Activated B cell treated with CpG ODN at 0.5 μM for 24 hours (primary cell): ENCODE data around the gene NWD2. TPM values are rescaled to one million over a fixed set of nuclear protein-coding genes. Genes with fewer than 3 reads are reported as not detected.

Experiments
- ATAC-seq: fragments of 200-7000 bp; cut with Tn5 transposase; one replicate; pipeline ENCODE4 v1.10.0; 2021; ENCODE audit warnings: low read depth, mild to moderate bottlenecking, moderate library complexity
- CTCF ChIA-PET: fragments of 350-600 bp; sonication (Branson Sonifier 250); formaldehyde crosslinking; loops from one replicate; lab custom pipeline; 2021; ENCODE audit warnings: antibody characterized with exemption; lab: Charles Lee
- POLR2A ChIA-PET: fragments of 350-600 bp; sonication (Branson Sonifier 250); formaldehyde crosslinking; loops from one replicate; lab custom pipeline; 2021; ENCODE audit warnings: antibody characterized with exemption; lab: Charles Lee
- DNase-seq: peaks from one replicate; pipeline ENCODE4 v3.0.0; 2022
- H3K27ac Mint-ChIP-seq: one replicate; pipeline ENCODE4 v1.8.0; 2020; ENCODE audit warnings: mixed read lengths
- H3K27me3 Mint-ChIP-seq: one replicate; pipeline ENCODE4 v1.8.0; 2021; ENCODE audit warnings: mixed read lengths
- H3K36me3 Mint-ChIP-seq: one replicate; pipeline ENCODE4 v1.8.0; 2021; ENCODE audit warnings: low read depth, mixed read lengths
- H3K4me1 Mint-ChIP-seq: one replicate; pipeline ENCODE4 v1.8.0; 2021; ENCODE audit warnings: mixed read lengths
- H3K4me3 Mint-ChIP-seq: one replicate; pipeline ENCODE4 v1.8.0; 2020; ENCODE audit warnings: mild to moderate bottlenecking, mixed read lengths
- H3K9me3 Mint-ChIP-seq: one replicate; pipeline ENCODE4 v1.8.0; 2020; ENCODE audit warnings: mixed read lengths
- CTCF ChIP-seq: fragments of 200-600 bp; IDR thresholded peaks from one replicate; pipeline ENCODE4 v1.8.0; 2022; ENCODE audit warnings: antibody characterized with exemption, mild to moderate bottlenecking
- intact Hi-C: fragments of 100-400 bp; cut with micrococcal nuclease; formaldehyde crosslinking; loops from one replicate; pipeline ENCODE4 v1.15.1; 2024
- total RNA-seq: library from RNA; stranded (reverse); gene quantifications from 2 replicates; pipeline ENCODE4 v1.2.3, GENCODE V29; 2022

NWD2 gene
- total RNA-seq, 1 donor from 2014 or later: not detected

GRCh38 chr4:37245391-37245954 lies 930 bp downstream of the NWD2 start:
- Mint-ChIP-seq H3K9me3 (no peaks in the 10 kb centered on the region), H3K27me3 (peaks cover 28% of the 10 kb centered on the region), H3K27ac (no peak overlapping the region), H3K4me1 (no peaks in the 10 kb centered on the region), H3K36me3 (no peaks in the 10 kb centered on the region), H3K4me3 (no peak overlapping the region)
- CTCF ChIA-PET: no interaction called here
- DNase-seq: no peak
- no peak for TF ChIP-seq CTCF
- POLR2A ChIA-PET: no interaction called here
- no peak for ATAC-seq
- intact Hi-C loops: no loop called here

GRCh38 chr4:37246891-37247290 lies 2.3 kb downstream of the NWD2 start:
- no peaks in the 10 kb centered on the region for H3K4me1 Mint-ChIP-seq
- DNase-seq: no peak
- H3K4me3 Mint-ChIP-seq: no peak overlapping the region
- intact Hi-C loops: no loop called here
- no peak for ATAC-seq
- POLR2A ChIA-PET: no interaction called here
- H3K36me3 Mint-ChIP-seq: no peaks in the 10 kb centered on the region
- CTCF ChIA-PET: no interaction called here
- H3K27ac Mint-ChIP-seq: no peak overlapping the region
- H3K9me3 Mint-ChIP-seq: no peaks in the 10 kb centered on the region
- peaks cover 28% of the 10 kb centered on the region for H3K27me3 Mint-ChIP-seq
- no peak for TF ChIP-seq CTCF

- H3K4me1 Mint-ChIP-seq: no peaks in the 10 kb centered on the region
- H3K36me3 Mint-ChIP-seq: no peaks in the 10 kb centered on the region
- no peak for ATAC-seq
- CTCF ChIA-PET: no interaction called here
- H3K27me3 Mint-ChIP-seq: no peaks in the 10 kb centered on the region
- no peak overlapping the region for H3K27ac Mint-ChIP-seq
- no peak overlapping the region for H3K4me3 Mint-ChIP-seq
- DNase-seq: no peak
- no peak for TF ChIP-seq CTCF
- intact Hi-C loops: no loop called here
- POLR2A ChIA-PET: no interaction called here
- H3K9me3 Mint-ChIP-seq: no peaks in the 10 kb centered on the region
These were observed 13.7 kb downstream of the NWD2 start for GRCh38 chr4:37258221-37258620.

- H3K4me3 Mint-ChIP-seq: no peak overlapping the region
- TF ChIP-seq CTCF: no peak
- H3K27me3 Mint-ChIP-seq: no peaks in the 10 kb centered on the region
- no peaks in the 10 kb centered on the region for H3K36me3 Mint-ChIP-seq
- POLR2A ChIA-PET: no interaction called here
- H3K27ac Mint-ChIP-seq: no peak overlapping the region
- no peaks in the 10 kb centered on the region for H3K4me1 Mint-ChIP-seq
- peaks cover 6% of the 10 kb centered on the region for H3K9me3 Mint-ChIP-seq
- CTCF ChIA-PET: no interaction called here
- DNase-seq (no peak), ATAC-seq (no peak)
- intact Hi-C loops: no loop called here
These were observed 23.8 kb downstream of the NWD2 start for GRCh38 chr4:37268319-37268718.

- TF ChIP-seq CTCF: no peak
- Mint-ChIP-seq H3K4me1 (no peaks in the 10 kb centered on the region), H3K4me3 (no peak overlapping the region), H3K36me3 (no peaks in the 10 kb centered on the region), H3K27me3 (no peaks in the 10 kb centered on the region), H3K9me3 (peaks cover 17% of the 10 kb centered on the region), H3K27ac (no peak overlapping the region)
- ChIA-PET CTCF (no interaction called here), POLR2A (no interaction called here)
- intact Hi-C loops: no loop called here
- DNase-seq: no peak
- no peak for ATAC-seq
These were observed 34.6 kb downstream of the NWD2 start for GRCh38 chr4:37279121-37279520.
